ENCODE measurements around the gene ESCO1.

Gene ESCO1

GRCh38 chr18:21484851-21485636 is 115.5 kb downstream of the ESCO1 start:
- DNase-seq: no peak

- DNase-seq: no peak
Measured at GRCh38 chr18:21483051-21483450, 117.5 kb downstream of the ESCO1 start.

GRCh38 chr18:21481739-21482138 is 118.8 kb downstream of the ESCO1 start:
- no peak for DNase-seq

- no peak for DNase-seq
Measured at GRCh38 chr18:21479721-21480120, 120.8 kb downstream of the ESCO1 start.

Data from NCI-H1105 treated with DMSO at 0.1 percent for 48 hours (cell line).